ES-I3 (cell line): ENCODE results near the gene FRAT1.

Source experiments
- H3K36me3 ChIP-seq: 2 replicates; pipeline ENCODE4 v1.6.1; 2013; ENCODE audit warnings: mild to moderate bottlenecking, low read length, control low read depth, moderate library complexity; ENCODE audit not compliant: insufficient read depth
- H3K4me1 ChIP-seq: 2 replicates; pipeline ENCODE4 v1.6.1; 2013; ENCODE audit warnings: mild to moderate bottlenecking, control low read depth, low read length; ENCODE audit not compliant: insufficient read depth
- H3K9ac ChIP-seq: 2 replicates; pipeline ENCODE4 v1.6.1; 2013; ENCODE audit warnings: low read depth, mild to moderate bottlenecking, low read length, moderate library complexity
- H3K9me3 ChIP-seq: 2 replicates; pipeline ENCODE4 v1.6.1; 2013; ENCODE audit warnings: mild to moderate bottlenecking, low read length, moderate library complexity; ENCODE audit not compliant: control insufficient read depth, insufficient read depth

The FRAT1 gene

DNA sequence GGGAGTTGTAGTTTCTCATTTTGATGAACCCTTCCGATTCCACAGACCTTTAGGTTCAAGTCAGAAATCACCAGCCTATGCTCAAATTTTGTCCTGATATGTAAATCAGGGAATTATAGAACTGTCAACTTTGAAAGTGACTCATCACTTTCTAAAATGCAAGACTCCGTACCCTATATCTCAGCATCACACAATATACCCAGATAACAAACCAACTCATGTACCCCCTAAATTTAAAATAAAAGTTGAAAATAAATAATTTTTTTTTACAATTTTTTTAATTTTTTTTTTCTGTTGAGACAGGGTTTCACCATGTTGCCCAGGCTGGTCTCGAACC is 26.2 kb upstream of the FRAT1 start:
- Histone ChIP-seq H3K36me3 (no peaks in the 10 kb centered on the region), H3K9ac (no peak overlapping the region)

DNA sequence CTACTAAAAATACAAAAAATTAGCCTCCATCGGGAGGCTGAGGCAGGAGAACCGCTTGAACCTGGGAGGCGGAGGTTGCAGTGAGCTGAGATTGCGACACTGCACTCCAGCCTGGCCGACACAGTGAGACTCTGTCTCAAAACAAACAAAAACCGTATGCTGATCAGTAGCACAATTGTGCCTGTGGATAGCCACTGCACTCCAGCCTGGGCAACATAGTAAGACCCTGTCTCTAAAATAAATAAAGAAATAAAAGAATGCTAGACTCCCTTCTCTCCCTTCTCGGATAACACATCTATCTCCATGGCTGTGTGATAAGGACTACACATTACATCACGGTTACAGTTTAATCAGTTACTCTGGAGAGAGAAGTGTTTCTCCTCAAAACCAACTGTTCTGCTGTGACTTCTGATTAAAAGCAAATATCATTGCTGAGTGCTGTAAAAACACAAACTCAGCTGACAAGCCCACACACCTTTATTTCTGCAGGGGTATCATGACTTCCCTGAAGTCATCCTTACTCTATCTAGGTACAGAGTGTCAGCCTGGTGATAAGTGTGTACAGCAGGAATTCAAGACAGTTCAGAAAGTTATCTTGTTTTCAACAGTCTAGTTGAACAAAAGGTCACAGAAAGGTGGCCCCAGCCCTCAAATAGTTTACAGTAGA is 21.4 kb upstream of the FRAT1 start:
- Histone ChIP-seq H3K9me3 (no peaks in the 10 kb centered on the region), H3K36me3 (no peaks in the 10 kb centered on the region), H3K4me1 (no peaks in the 10 kb centered on the region), H3K9ac (no peak overlapping the region)

More for the DNA sequence above, 26.2 kb upstream of the FRAT1 start:
- Histone ChIP-seq H3K4me1 (0 out of 2 replicates have a peak, but pooled peaks cover 4% of the 10 kb centered on the region), H3K9me3 (no peaks in the 10 kb centered on the region)

DNA sequence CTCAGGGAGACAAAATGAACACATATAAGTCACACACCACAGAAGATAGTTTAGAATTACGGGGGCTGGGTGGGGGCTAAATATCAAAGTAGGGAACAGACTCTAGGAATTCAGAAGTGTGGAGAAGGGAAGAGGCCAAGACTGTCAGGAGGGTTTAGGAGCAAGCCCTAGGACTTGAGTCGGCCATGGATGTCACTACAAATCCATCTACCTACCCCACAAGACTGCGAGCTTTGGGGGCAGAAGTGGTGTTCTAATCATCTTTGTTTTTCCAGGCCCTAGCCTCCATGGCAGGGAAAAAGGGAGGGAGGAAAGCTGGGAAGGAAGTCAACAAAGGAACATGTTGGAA is 20.9 kb upstream of the FRAT1 start:
- Histone ChIP-seq H3K4me1 (no peaks in the 10 kb centered on the region), H3K36me3 (no peaks in the 10 kb centered on the region), H3K9me3 (no peaks in the 10 kb centered on the region), H3K9ac (no peak overlapping the region)

GRCh38 chr10:97300980-97301379 is 18.1 kb upstream of the FRAT1 start:
- Histone ChIP-seq H3K9me3 (no peaks in the 10 kb centered on the region), H3K36me3 (no peaks in the 10 kb centered on the region), H3K4me1 (no peaks in the 10 kb centered on the region), H3K9ac (no peak overlapping the region)

- H3K9me3 ChIP-seq = no peaks in the 10 kb centered on the region
- H3K4me1 ChIP-seq = no peaks in the 10 kb centered on the region
- no peak overlapping the region for H3K9ac ChIP-seq
- H3K36me3 ChIP-seq = no peaks in the 10 kb centered on the region
Measured at GRCh38 chr10:97302088-97302791, 16.8 kb upstream of the FRAT1 start.

- H3K9ac ChIP-seq = no peak overlapping the region
- no peaks in the 10 kb centered on the region for H3K36me3 ChIP-seq
- no peaks in the 10 kb centered on the region for H3K4me1 ChIP-seq
- no peaks in the 10 kb centered on the region for H3K9me3 ChIP-seq
Measured at GRCh38 chr10:97307441-97307840, 11.6 kb upstream of the FRAT1 start.

- Histone ChIP-seq H3K4me1 (no peaks in the 10 kb centered on the region), H3K36me3 (no peaks in the 10 kb centered on the region), H3K9ac (no peak overlapping the region), H3K9me3 (no peaks in the 10 kb centered on the region)
Measured at GRCh38 chr10:97307866-97308780, 10.9 kb upstream of the FRAT1 start.

GRCh38 chr10:97311111-97311626 is 7.9 kb upstream of the FRAT1 start:
- H3K9ac ChIP-seq = no peak overlapping the region
- H3K4me1 ChIP-seq = no peaks in the 10 kb centered on the region
- H3K36me3 ChIP-seq = no peaks in the 10 kb centered on the region
- no peaks in the 10 kb centered on the region for H3K9me3 ChIP-seq

- H3K4me1 ChIP-seq = no peaks in the 10 kb centered on the region
- no peak overlapping the region for H3K9ac ChIP-seq
- no peaks in the 10 kb centered on the region for H3K9me3 ChIP-seq
- H3K36me3 ChIP-seq = no peaks in the 10 kb centered on the region
Measured at GRCh38 chr10:97312897-97313296, 6.2 kb upstream of the FRAT1 start.

GRCh38 chr10:97314671-97315070 is 4.4 kb upstream of the FRAT1 start:
- Histone ChIP-seq H3K4me1 (no peaks in the 10 kb centered on the region), H3K9me3 (no peaks in the 10 kb centered on the region), H3K9ac (no peak overlapping the region), H3K36me3 (no peaks in the 10 kb centered on the region)

GRCh38 chr10:97319671-97320479 is 804 bp downstream of the FRAT1 start:
- H3K9ac ChIP-seq = peak overlapping the region; percentile 75

GRCh38 chr10:97320480-97321031 is 1.5 kb downstream of the FRAT1 start:
- Histone ChIP-seq H3K4me1 (peaks cover 10% of the 10 kb centered on the region; the same call in 1 of the 2 replicates), H3K36me3 (no peaks in the 10 kb centered on the region), H3K9ac (peak overlapping the region; percentile 75), H3K9me3 (no peaks in the 10 kb centered on the region)

More at GRCh38 chr10:97319671-97320479, 804 bp downstream of the FRAT1 start:
- no peaks in the 10 kb centered on the region for H3K36me3 ChIP-seq
- H3K4me1 ChIP-seq = peaks cover 10% of the 10 kb centered on the region; the same call in 1 of the 2 replicates
- H3K9me3 ChIP-seq = no peaks in the 10 kb centered on the region

DNA sequence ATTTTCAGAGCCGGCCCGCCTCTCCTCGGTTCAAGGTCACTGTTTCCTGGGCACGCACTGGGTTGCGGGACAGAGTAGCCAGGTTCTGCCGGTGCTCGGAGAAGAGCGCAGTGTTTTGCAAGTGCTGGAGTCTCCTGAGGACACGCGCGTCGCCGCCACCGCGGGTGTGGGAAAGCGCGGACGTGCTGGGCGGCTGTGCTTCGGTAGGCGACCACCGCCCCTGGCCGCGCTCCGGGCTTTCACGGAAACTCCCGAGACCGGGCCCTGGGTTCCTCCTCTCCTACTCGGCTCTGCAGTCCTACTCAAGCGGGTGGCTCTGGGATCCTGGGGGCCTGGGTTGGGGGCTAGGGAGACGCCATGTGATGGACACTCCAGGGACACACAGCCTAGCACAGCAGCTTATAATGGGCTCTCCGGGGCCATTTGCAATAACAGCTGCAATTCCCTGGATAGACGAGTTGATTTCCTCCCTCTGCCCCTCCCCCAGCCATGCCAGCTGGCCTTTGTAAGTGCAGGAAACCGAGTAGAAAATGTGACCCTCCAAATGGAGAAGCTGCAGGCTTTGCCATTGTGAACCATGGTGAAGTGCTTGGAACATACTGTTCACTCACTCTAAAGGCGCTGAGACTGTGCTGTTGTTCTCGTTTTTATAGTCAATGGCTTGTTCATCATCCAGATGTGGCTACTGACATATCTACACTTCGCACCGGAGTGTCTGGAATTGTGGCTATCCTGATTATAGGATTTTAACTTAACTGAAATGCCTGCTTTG is 2.1 kb downstream of the FRAT1 start:
- Histone ChIP-seq H3K9ac (peak overlapping the region; percentile 75), H3K4me1 (peaks cover 10% of the 10 kb centered on the region; the same call in 1 of the 2 replicates), H3K9me3 (no peaks in the 10 kb centered on the region), H3K36me3 (no peaks in the 10 kb centered on the region)
